Stomach (tissue), 4 donors: ENCODE measurements around the gene DOCK1.

Experiments
- EP300 ChIP-seq: sonication (generic); formaldehyde crosslinking; IDR thresholded peaks from one replicate; pipeline ENCODE4 v1.6.1; 2017; ENCODE audit warnings: antibody characterized with exemption
- POLR2A ChIP-seq, 4 donors: fragments of 450-650 bp; IDR thresholded peaks; one replicate each; pipeline ENCODE4 v1.6.1; 2016; ENCODE audit warnings: antibody characterized with exemption in 4 of 4, control low read depth in 2 of 4, mild to moderate bottlenecking in 1 of 4, moderate library complexity in 1 of 4
- POLR2AphosphoS5 ChIP-seq, 3 donors: sonication (generic); formaldehyde crosslinking; IDR thresholded peaks; one replicate each; pipeline ENCODE4 v1.6.1; 2016; ENCODE audit warnings: antibody characterized with exemption in 3 of 3
- TF ChIP-seq, protein P1 (sequence below), 7 experiments: fragments of 450-650 bp in 4 of 7; fragments of 200-600 bp in 3 of 7; sonication (generic) in 3 of 7; IDR thresholded peaks; one replicate each; pipeline ENCODE4 v1.5.1; 2016 to 2019; ENCODE audit warnings: antibody characterized with exemption in 7 of 7, control low read depth in 2 of 7, mild to moderate bottlenecking in 1 of 7

DNA sequence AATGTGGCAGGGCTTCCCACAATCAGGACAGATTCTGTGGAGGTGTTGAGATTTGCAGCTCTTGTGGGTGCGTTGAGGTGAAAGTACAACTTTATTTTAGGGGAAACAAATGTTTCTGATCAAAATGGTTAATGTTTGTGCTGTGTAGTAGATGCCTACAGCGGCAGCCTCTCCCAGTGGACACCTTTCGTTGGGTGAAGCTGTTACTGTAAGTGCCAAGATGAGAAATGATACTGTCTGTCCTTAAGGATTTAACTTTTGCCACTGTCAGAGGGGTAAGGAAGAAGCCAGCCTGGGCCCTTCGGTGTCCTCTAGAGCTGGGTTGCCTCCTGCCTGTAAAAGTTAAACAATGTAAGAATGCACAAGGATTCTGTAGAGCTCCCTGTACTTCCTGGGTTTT lies 27.9 kb downstream of the DOCK1 start:
- TF ChIP-seq POLR2AphosphoS5 (IDR thresholded peaks at IDR 0.05) (no peak), POLR2A (IDR thresholded peaks at IDR 0.05) (no peak), EP300 (no peak)
- TF ChIP-seq, protein P1, sequence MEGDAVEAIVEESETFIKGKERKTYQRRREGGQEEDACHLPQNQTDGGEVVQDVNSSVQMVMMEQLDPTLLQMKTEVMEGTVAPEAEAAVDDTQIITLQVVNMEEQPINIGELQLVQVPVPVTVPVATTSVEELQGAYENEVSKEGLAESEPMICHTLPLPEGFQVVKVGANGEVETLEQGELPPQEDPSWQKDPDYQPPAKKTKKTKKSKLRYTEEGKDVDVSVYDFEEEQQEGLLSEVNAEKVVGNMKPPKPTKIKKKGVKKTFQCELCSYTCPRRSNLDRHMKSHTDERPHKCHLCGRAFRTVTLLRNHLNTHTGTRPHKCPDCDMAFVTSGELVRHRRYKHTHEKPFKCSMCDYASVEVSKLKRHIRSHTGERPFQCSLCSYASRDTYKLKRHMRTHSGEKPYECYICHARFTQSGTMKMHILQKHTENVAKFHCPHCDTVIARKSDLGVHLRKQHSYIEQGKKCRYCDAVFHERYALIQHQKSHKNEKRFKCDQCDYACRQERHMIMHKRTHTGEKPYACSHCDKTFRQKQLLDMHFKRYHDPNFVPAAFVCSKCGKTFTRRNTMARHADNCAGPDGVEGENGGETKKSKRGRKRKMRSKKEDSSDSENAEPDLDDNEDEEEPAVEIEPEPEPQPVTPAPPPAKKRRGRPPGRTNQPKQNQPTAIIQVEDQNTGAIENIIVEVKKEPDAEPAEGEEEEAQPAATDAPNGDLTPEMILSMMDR (IDR thresholded peaks at IDR 0.05), result no peak
